HEK293 (cell line): Measurements from ENCODE around the gene KCNH8.

Source experiments
- CTCF ChIA-PET: fragments of 350-600 bp; formaldehyde crosslinking; extraction: SDS; loops from one replicate; lab custom pipeline; 2021; ENCODE audit warnings: antibody characterized with exemption; lab: Yijun Ruan, JAX
- POLR2A ChIA-PET: fragments of 300-600 bp; formaldehyde crosslinking; extraction: SDS; loops from one replicate; lab custom pipeline; 2020; ENCODE audit warnings: antibody characterized with exemption, inconsistent platforms; lab: Yijun Ruan, JAX
- H3K27ac ChIP-seq: fragments of 200-500 bp; sonication (Bioruptor generic); 2 replicates; pipeline ENCODE4 v1.5.1; 2014; ENCODE audit warnings: low read depth, low read length, control low read depth, inconsistent platforms; ENCODE audit errors: extremely low read depth
- H3K36me3 ChIP-seq, 2 experiments: fragments of 200-500 bp in 1 of 2; sonication (Bioruptor generic) in 1 of 2; 1 replicate in 1 of 2; 2 replicates in 1 of 2; pipeline ENCODE4 v1.5.1; 2014 to 2017; ENCODE audit warnings: inconsistent platforms in 2 of 2, low read length in 2 of 2; ENCODE audit not compliant: control insufficient read depth in 2 of 2, insufficient read depth in 1 of 2
- H3K4me1 ChIP-seq: fragments of 200-500 bp; sonication (Bioruptor generic); 2 replicates; pipeline ENCODE4 v1.5.1; 2014; ENCODE audit warnings: mild to moderate bottlenecking, low read length, inconsistent platforms; ENCODE audit not compliant: control insufficient read depth, insufficient read depth
- H3K4me3 ChIP-seq: 2 replicates; pipeline ENCODE4 v1.5.1; 2011; ENCODE audit warnings: low read depth, mild to moderate bottlenecking, control low read depth, low read length, moderate library complexity
- H3K9me3 ChIP-seq: fragments of 200-500 bp; sonication (Bioruptor generic); 2 replicates; pipeline ENCODE4 v1.5.1; 2014; ENCODE audit warnings: low read depth, low read length, inconsistent platforms; ENCODE audit not compliant: control insufficient read depth, insufficient read depth
- IKZF3 ChIP-seq: fragments of 450-650 bp; IDR thresholded peaks from 2 replicates; pipeline ENCODE4 v1.5.0; 2018; ENCODE audit warnings: missing biosample characterization, mild to moderate bottlenecking, missing genetic modification characterization, moderate library complexity
- KLF7 ChIP-seq: fragments of 450-650 bp; formaldehyde crosslinking; IDR thresholded peaks from 2 replicates; pipeline ENCODE4 v1.5.1; 2016; ENCODE audit warnings: missing biosample characterization, missing genetic modification characterization, borderline replicate concordance
- TCF7L2 ChIP-seq: IDR thresholded peaks from 2 replicates; pipeline ENCODE4 v1.6.1; 2011; ENCODE audit warnings: low read depth, mild to moderate bottlenecking, inconsistent platforms, low read length, moderate library complexity, borderline replicate concordance
- TRIM28 ChIP-seq: IDR thresholded peaks from 2 replicates; pipeline ENCODE4 v1.6.1; 2011; ENCODE audit warnings: low read length, control low read depth, borderline replicate concordance
- WT1 ChIP-seq: fragments of 450-650 bp; formaldehyde crosslinking; IDR thresholded peaks from 2 replicates; pipeline ENCODE4 v1.5.1; 2016; ENCODE audit warnings: missing biosample characterization, missing genetic modification characterization
- ZBTB26 ChIP-seq: fragments of 450-650 bp; formaldehyde crosslinking; optimal IDR thresholded peaks from 2 replicates; pipeline ENCODE3; 2016; ENCODE audit warnings: missing biosample characterization, mild to moderate bottlenecking, missing genetic modification characterization
- ZNF19 ChIP-seq: fragments of 450-650 bp; formaldehyde crosslinking; IDR thresholded peaks from 2 replicates; pipeline ENCODE4; 2016; ENCODE audit warnings: missing biosample characterization, missing genetic modification characterization, low read depth
- ZNF221 ChIP-seq: fragments of 450-650 bp; formaldehyde crosslinking; IDR thresholded peaks from 2 replicates; pipeline ENCODE4 v1.5.1; 2017; ENCODE audit warnings: missing biosample characterization, missing genetic modification characterization, borderline replicate concordance
- ZNF280D ChIP-seq: fragments of 450-650 bp; formaldehyde crosslinking; IDR thresholded peaks from 2 replicates; pipeline ENCODE4 v1.5.1; 2016; ENCODE audit warnings: missing biosample characterization, missing genetic modification characterization
- ZNF37A ChIP-seq: fragments of 450-650 bp; IDR thresholded peaks from 2 replicates; pipeline ENCODE4 v1.5.1; 2018; ENCODE audit warnings: missing biosample characterization, missing genetic modification characterization
- ZNF488 ChIP-seq: fragments of 450-650 bp; formaldehyde crosslinking; IDR thresholded peaks from 2 replicates; pipeline ENCODE4 v1.5.1; 2016; ENCODE audit warnings: missing biosample characterization, missing genetic modification characterization
- ZNF510 ChIP-seq: fragments of 450-650 bp; formaldehyde crosslinking; IDR thresholded peaks from 2 replicates; pipeline ENCODE4 v1.5.1; 2018; ENCODE audit warnings: mild to moderate bottlenecking, missing genetic modification characterization, missing biosample characterization; ENCODE audit not compliant: insufficient replicate concordance
- ZNF529 ChIP-seq: fragments of 450-650 bp; formaldehyde crosslinking; IDR thresholded peaks from 2 replicates; pipeline ENCODE4 v1.5.1; 2017; ENCODE audit warnings: missing genetic modification characterization, missing biosample characterization; ENCODE audit not compliant: insufficient replicate concordance
- ZNF549 ChIP-seq: fragments of 450-650 bp; IDR thresholded peaks from 2 replicates; pipeline ENCODE4 v1.5.1; 2018; ENCODE audit warnings: missing biosample characterization, missing genetic modification characterization, mild to moderate bottlenecking, inconsistent platforms, moderate library complexity
- ZNF626 ChIP-seq: fragments of 450-650 bp; sonication (Bioruptor Pico); formaldehyde crosslinking; IDR thresholded peaks from 2 replicates; pipeline ENCODE4 v1.5.1; 2018; ENCODE audit warnings: missing biosample characterization, missing genetic modification characterization, inconsistent platforms
- ZNF660 ChIP-seq: fragments of 450-650 bp; IDR thresholded peaks from 2 replicates; pipeline ENCODE4 v1.5.1; 2018; ENCODE audit warnings: missing biosample characterization, mild to moderate bottlenecking, missing genetic modification characterization
- ZNF776 ChIP-seq: fragments of 450-650 bp; formaldehyde crosslinking; IDR thresholded peaks from 2 replicates; pipeline ENCODE4 v1.5.0; 2017; ENCODE audit warnings: missing biosample characterization, missing genetic modification characterization, borderline replicate concordance
- ZNF830 ChIP-seq: fragments of 450-650 bp; IDR thresholded peaks from 2 replicates; pipeline ENCODE4 v1.5.0; 2018; ENCODE audit warnings: missing biosample characterization, missing genetic modification characterization, low read depth, mild to moderate bottlenecking, moderate library complexity
- ZSCAN18 ChIP-seq: fragments of 450-650 bp; formaldehyde crosslinking; IDR thresholded peaks from 2 replicates; pipeline ENCODE4 v1.5.1; 2016; ENCODE audit warnings: missing biosample characterization, missing genetic modification characterization

The KCNH8 gene

GRCh38 chr3:19531426-19531825 is 383.1 kb downstream of the KCNH8 start:
- H3K9me3 ChIP-seq: no peaks in the 10 kb centered on the region
- POLR2A ChIA-PET: no interaction called here

More at GRCh38 chr3:19531426-19531825, 383.1 kb downstream of the KCNH8 start:
- TF ChIP-seq ZNF529: no peak
- TF ChIP-seq ZSCAN18 (tag by site-specific recombination): no peak
- TF ChIP-seq TCF7L2: no peak
- TF ChIP-seq ZNF221 (tag by site-specific recombination): no peak
- no peak for TF ChIP-seq TRIM28
- no peak for TF ChIP-seq KLF7 (tag by site-specific recombination)
- TF ChIP-seq ZBTB26 (tag by site-specific recombination): no peak
- TF ChIP-seq ZNF660: no peak
- TF ChIP-seq WT1 (tag by site-specific recombination): no peak
- TF ChIP-seq ZNF776: no peak
- TF ChIP-seq ZNF510 (tag by site-specific recombination): no peak
- TF ChIP-seq ZNF830 (tag by site-specific recombination): no peak
- no peak for TF ChIP-seq ZNF549 (tag by site-specific recombination)
- TF ChIP-seq ZNF488: no peak
- TF ChIP-seq ZNF280D: no peak
- no peak for TF ChIP-seq ZNF19 (tag by site-specific recombination)
- TF ChIP-seq ZNF37A (tag by site-specific recombination): no peak
- TF ChIP-seq IKZF3 (tag by site-specific recombination): no peak
- TF ChIP-seq ZNF626: no peak
- no peak overlapping the region for H3K4me3 ChIP-seq
- H3K27ac ChIP-seq: no peak overlapping the region
- H3K4me1 ChIP-seq: no peaks in the 10 kb centered on the region
- CTCF ChIA-PET: no interaction called here
- H3K36me3 ChIP-seq: no peaks in the 10 kb centered on the region
